Measurements from ENCODE around the gene PDGFRB. TPM values are rescaled to one million over a fixed set of nuclear protein-coding genes. Genes with fewer than 3 reads are reported as not detected.
A peak's percentile ranks its signal among the peaks of the same experiment; 100 is the strongest.

The PDGFRB gene
- total and polyA plus RNA-seq, 2 donors (not counting 1 experiment from before 2014, with no cell fraction given): 231 to 347 TPM

DNA sequence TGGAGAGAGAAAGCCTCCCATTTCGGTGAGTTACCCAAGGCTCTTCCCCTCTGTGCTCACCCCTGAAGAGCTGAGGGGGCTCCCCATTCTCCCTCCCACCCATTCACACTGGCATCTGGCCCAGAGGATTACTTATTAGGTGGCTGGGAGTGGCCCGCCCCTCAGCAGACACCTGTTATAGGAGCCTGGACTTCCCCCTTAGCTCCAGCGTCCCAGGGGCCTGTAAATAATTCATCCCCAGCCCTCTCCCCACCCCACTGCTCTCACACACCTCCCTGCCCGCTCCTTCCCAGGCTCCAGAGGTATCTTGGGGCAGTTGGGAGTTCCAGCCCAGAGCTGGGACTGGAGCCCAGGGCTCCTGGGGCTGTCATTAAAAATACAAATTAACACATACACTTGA is 22.6 kb upstream of the PDGFRB start:
- Histone ChIP-seq H4K20me1 (ENCODE audit: control insufficient read depth, extremely low read depth, insufficient read depth, low read length) (no peaks in the 10 kb centered on the region), H3K4me3 (replicated peaks in 1 of 4; ENCODE audit: control extremely low read depth in 1 of 4, insufficient read depth in 1 of 4, low read depth in 3 of 4, low read length in 4 of 4) (no peak overlapping the region), H3K9ac (ENCODE audit: insufficient read depth, low read length) (no peak overlapping the region), H3K36me3 (ENCODE audit: control insufficient read depth, insufficient read depth, low read length) (no peaks in the 10 kb centered on the region), H3K79me2 (ENCODE audit: control insufficient read depth, insufficient read depth, low read length) (no peaks in the 10 kb centered on the region), H2AFZ (ENCODE audit: low read length) (no peak overlapping the region), H3K27me3 (ENCODE audit: control insufficient read depth, insufficient read depth, low read length) (peaks cover 6% of the 10 kb centered on the region), H3K27ac (ENCODE audit: insufficient read depth, low read length) (no peak overlapping the region), H3K9me3 (ENCODE audit: control insufficient read depth, insufficient read depth, low read depth, low read length) (no peaks in the 10 kb centered on the region), H3K4me2 (ENCODE audit: extremely low read depth, insufficient read depth, low read length) (no peak overlapping the region), H3K4me1 (ENCODE audit: control insufficient read depth, extremely low read depth, insufficient read depth, low read length) (peaks cover 8% of the 10 kb centered on the region)
- TF ChIP-seq EZH2 (IDR thresholded peaks at IDR 0.05; ENCODE audit: low read length, missing control alignments): no peak
- TF ChIP-seq, protein P1, sequence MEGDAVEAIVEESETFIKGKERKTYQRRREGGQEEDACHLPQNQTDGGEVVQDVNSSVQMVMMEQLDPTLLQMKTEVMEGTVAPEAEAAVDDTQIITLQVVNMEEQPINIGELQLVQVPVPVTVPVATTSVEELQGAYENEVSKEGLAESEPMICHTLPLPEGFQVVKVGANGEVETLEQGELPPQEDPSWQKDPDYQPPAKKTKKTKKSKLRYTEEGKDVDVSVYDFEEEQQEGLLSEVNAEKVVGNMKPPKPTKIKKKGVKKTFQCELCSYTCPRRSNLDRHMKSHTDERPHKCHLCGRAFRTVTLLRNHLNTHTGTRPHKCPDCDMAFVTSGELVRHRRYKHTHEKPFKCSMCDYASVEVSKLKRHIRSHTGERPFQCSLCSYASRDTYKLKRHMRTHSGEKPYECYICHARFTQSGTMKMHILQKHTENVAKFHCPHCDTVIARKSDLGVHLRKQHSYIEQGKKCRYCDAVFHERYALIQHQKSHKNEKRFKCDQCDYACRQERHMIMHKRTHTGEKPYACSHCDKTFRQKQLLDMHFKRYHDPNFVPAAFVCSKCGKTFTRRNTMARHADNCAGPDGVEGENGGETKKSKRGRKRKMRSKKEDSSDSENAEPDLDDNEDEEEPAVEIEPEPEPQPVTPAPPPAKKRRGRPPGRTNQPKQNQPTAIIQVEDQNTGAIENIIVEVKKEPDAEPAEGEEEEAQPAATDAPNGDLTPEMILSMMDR (conservative IDR thresholded peaks at IDR 0.05 in 1 of 2, IDR thresholded peaks at IDR 0.05 in 1 of 2; ENCODE audit: low read depth in 1 of 2, low read length in 2 of 2): no peak
- no peak for DNase-seq (ENCODE audit: low read depth in 2 of 2)

DNA sequence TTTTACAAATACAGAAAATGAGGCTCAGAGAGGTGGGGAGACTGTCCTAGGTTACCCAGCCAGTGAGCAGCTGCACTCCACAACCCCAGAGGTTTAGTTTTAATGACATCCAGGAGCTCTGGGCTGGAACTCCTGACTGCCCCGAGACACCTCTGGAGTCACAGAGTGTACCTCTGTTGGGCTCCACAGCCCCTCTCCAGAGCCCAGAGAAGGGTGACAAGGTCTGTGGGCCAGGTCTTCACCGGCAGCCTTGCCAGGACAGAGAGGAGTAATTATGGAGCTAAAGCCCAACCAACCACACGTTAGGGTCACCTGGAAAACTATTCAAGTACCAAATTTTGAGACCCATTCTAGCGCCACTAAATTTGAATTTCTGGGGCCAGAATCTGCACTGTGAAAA is 22.1 kb upstream of the PDGFRB start:
- Histone ChIP-seq H3K4me3 (replicated peaks in 1 of 4; ENCODE audit: control extremely low read depth in 1 of 4, insufficient read depth in 1 of 4, low read depth in 3 of 4, low read length in 4 of 4) (no peak overlapping the region), H3K9me3 (ENCODE audit: control insufficient read depth, insufficient read depth, low read depth, low read length) (no peaks in the 10 kb centered on the region), H3K4me2 (ENCODE audit: extremely low read depth, insufficient read depth, low read length) (no peak overlapping the region), H3K36me3 (ENCODE audit: control insufficient read depth, insufficient read depth, low read length) (no peaks in the 10 kb centered on the region), H3K27ac (ENCODE audit: insufficient read depth, low read length) (no peak overlapping the region), H2AFZ (ENCODE audit: low read length) (no peak overlapping the region), H4K20me1 (ENCODE audit: control insufficient read depth, extremely low read depth, insufficient read depth, low read length) (no peaks in the 10 kb centered on the region), H3K9ac (ENCODE audit: insufficient read depth, low read length) (no peak overlapping the region), H3K27me3 (ENCODE audit: control insufficient read depth, insufficient read depth, low read length) (peaks cover 6% of the 10 kb centered on the region), H3K79me2 (ENCODE audit: control insufficient read depth, insufficient read depth, low read length) (no peaks in the 10 kb centered on the region), H3K4me1 (ENCODE audit: control insufficient read depth, extremely low read depth, insufficient read depth, low read length) (peaks cover 8% of the 10 kb centered on the region)
- DNase-seq (ENCODE audit: low read depth in 2 of 2): no peak
- no peak for TF ChIP-seq EZH2 (IDR thresholded peaks at IDR 0.05; ENCODE audit: low read length, missing control alignments)
- TF ChIP-seq, protein P1 (conservative IDR thresholded peaks at IDR 0.05 in 1 of 2, IDR thresholded peaks at IDR 0.05 in 1 of 2; ENCODE audit: low read depth in 1 of 2, low read length in 2 of 2): no peak

DNA sequence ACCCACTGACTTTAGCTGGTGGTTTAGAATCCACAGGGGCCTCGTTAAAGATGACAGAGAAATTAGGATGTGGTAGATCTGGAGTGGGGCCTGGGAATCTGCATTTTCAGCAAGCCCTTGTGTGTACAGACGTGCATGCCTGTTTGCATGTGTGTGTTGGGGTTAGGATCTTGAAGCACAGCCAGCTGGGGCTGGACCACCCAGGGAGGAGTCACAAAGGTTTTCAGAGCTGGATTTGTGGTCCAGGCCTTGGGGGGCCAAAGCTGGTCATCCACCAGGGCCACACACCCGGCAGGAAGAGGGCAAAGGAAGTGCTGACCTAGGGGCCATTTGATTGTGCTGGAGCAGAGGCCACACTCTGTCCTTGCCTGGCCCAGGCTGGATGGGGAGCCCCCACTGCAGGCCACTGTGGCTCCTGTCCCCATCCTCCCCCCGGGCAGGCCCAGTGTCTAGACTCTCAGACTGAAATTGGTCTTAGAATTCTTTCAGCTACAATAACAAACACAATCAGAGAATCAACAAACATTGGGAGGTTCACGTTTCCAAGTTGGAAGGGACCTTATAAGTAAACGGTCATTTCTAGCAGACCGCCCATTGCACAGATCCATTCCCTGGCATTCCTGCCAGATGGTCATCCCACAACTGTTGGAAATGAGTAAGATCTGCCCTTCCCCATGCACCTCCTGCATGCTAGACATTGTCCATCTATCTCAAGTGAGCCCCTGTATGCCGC is 21.3 kb upstream of the PDGFRB start:
- Histone ChIP-seq H3K27ac (ENCODE audit: insufficient read depth, low read length) (no peak overlapping the region), H3K27me3 (ENCODE audit: control insufficient read depth, insufficient read depth, low read length) (peaks cover 5% of the 10 kb centered on the region), H3K9ac (ENCODE audit: insufficient read depth, low read length) (no peak overlapping the region), H3K79me2 (ENCODE audit: control insufficient read depth, insufficient read depth, low read length) (no peaks in the 10 kb centered on the region), H3K9me3 (ENCODE audit: control insufficient read depth, insufficient read depth, low read depth, low read length) (no peaks in the 10 kb centered on the region), H2AFZ (ENCODE audit: low read length) (no peak overlapping the region), H3K4me1 (ENCODE audit: control insufficient read depth, extremely low read depth, insufficient read depth, low read length) (peaks cover 8% of the 10 kb centered on the region), H3K4me2 (ENCODE audit: extremely low read depth, insufficient read depth, low read length) (no peak overlapping the region), H4K20me1 (ENCODE audit: control insufficient read depth, extremely low read depth, insufficient read depth, low read length) (no peaks in the 10 kb centered on the region), H3K4me3 (replicated peaks in 1 of 4; ENCODE audit: control extremely low read depth in 1 of 4, insufficient read depth in 1 of 4, low read depth in 3 of 4, low read length in 4 of 4) (no peak overlapping the region), H3K36me3 (ENCODE audit: control insufficient read depth, insufficient read depth, low read length) (no peaks in the 10 kb centered on the region)
- peak; percentile 17 to 73 for DNase-seq (ENCODE audit: low read depth in 2 of 2)
- no peak for TF ChIP-seq EZH2 (IDR thresholded peaks at IDR 0.05; ENCODE audit: low read length, missing control alignments)
- TF ChIP-seq, protein P1 (conservative IDR thresholded peaks at IDR 0.05 in 1 of 2, IDR thresholded peaks at IDR 0.05 in 1 of 2; ENCODE audit: low read depth in 1 of 2, low read length in 2 of 2): no peak

Measured in fibroblast of lung (primary cell).